Thoracic aorta (tissue), 2 donors: Measurements from ENCODE around the gene PDE4B. TPM values are rescaled to one million over a fixed set of nuclear protein-coding genes. Genes with fewer than 3 reads are reported as not detected.

Source experiments
- ATAC-seq: fragments of 150-250 bp; one replicate; pipeline ENCODE4 v1.8.0; 2017; ENCODE audit warnings: low read depth; ENCODE audit not compliant: insufficient number of reproducible peaks, low FRiP score
- DNase-seq: peaks from one replicate; pipeline ENCODE4 v3.0.0-alpha.2; 2020; ENCODE audit warnings: low spot score
- H3K27ac ChIP-seq, 2 donors: fragments of 200-600 bp; sonication (generic); 1 replicate in 1 of 2; 2 replicates in 1 of 2; pipeline ENCODE4 v1.5.1; 2016; ENCODE audit warnings: mild to moderate bottlenecking in 2 of 2, moderate library complexity in 2 of 2
- H3K27me3 ChIP-seq: fragments of 200-600 bp; sonication (generic); replicated peaks from 2 replicates; pipeline ENCODE4 v1.6.0; 2016; ENCODE audit warnings: mild to moderate bottlenecking; ENCODE audit not compliant: insufficient read depth
- H3K36me3 ChIP-seq: fragments of 200-600 bp; sonication (generic); one replicate; pipeline ENCODE4 v1.5.1; 2016
- H3K4me1 ChIP-seq, 2 donors: fragments of 200-600 bp; sonication (generic); 1 replicate in 1 of 2; 2 replicates in 1 of 2; pipeline versions ENCODE4 v1.5.1 to v1.6.0; 2016; ENCODE audit warnings: low read depth in 2 of 2, mild to moderate bottlenecking in 1 of 2; ENCODE audit not compliant: control insufficient read depth in 1 of 2
- H3K4me3 ChIP-seq: fragments of 200-600 bp; sonication (generic); 2 replicates; pipeline ENCODE4 v1.5.1; 2016; ENCODE audit warnings: mild to moderate bottlenecking
- H3K9me3 ChIP-seq: fragments of 200-600 bp; sonication (generic); 2 replicates; pipeline ENCODE4 v1.5.1; 2016
- total RNA-seq, 2 donors: library from RNA; depleted of rRNA; stranded (reverse); fragments of >200 nt; gene quantifications; one replicate each; pipeline versions ENCODE4 v1.1.0 to v1.2.3, GENCODE V29; 2016
- TF ChIP-seq, protein P1 (sequence below): fragments of 200-600 bp; sonication (generic); IDR thresholded peaks from one replicate; pipeline ENCODE4 v1.5.1; 2019; ENCODE audit warnings: antibody characterized with exemption

Gene PDE4B
- total RNA-seq, 2 donors from 2014 or later = 29.0 to 42.4 TPM

DNA sequence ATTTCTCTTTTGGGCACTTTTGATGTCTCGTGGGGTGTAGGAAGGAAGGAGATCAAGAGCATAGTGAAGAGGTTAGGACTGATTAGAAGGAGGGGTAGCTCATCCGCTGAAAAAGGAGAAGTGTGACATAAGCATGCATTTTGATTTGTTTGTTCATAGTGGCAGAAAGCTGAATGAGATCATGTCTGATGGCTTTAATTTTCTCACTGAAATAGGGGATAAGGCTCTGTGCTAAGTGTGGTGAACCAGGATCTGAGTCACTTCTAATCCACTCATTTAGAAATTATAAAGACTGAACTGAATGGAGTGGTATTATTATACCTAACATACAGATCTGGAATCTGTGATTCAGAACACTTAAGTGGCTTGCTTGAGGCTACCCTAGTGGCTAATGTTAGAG is 344.5 kb downstream of the PDE4B start:
- no peak overlapping the region for H3K27ac ChIP-seq
- H3K36me3 ChIP-seq = no peaks in the 10 kb centered on the region
- H3K9me3 ChIP-seq = no peaks in the 10 kb centered on the region
- no peaks in the 10 kb centered on the region for H3K27me3 ChIP-seq
- DNase-seq (no peak), ATAC-seq (no peak)
- no peak overlapping the region for H3K4me3 ChIP-seq
- TF ChIP-seq, protein P1, sequence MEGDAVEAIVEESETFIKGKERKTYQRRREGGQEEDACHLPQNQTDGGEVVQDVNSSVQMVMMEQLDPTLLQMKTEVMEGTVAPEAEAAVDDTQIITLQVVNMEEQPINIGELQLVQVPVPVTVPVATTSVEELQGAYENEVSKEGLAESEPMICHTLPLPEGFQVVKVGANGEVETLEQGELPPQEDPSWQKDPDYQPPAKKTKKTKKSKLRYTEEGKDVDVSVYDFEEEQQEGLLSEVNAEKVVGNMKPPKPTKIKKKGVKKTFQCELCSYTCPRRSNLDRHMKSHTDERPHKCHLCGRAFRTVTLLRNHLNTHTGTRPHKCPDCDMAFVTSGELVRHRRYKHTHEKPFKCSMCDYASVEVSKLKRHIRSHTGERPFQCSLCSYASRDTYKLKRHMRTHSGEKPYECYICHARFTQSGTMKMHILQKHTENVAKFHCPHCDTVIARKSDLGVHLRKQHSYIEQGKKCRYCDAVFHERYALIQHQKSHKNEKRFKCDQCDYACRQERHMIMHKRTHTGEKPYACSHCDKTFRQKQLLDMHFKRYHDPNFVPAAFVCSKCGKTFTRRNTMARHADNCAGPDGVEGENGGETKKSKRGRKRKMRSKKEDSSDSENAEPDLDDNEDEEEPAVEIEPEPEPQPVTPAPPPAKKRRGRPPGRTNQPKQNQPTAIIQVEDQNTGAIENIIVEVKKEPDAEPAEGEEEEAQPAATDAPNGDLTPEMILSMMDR = no peak
- no peaks in the 10 kb centered on the region for H3K4me1 ChIP-seq

DNA sequence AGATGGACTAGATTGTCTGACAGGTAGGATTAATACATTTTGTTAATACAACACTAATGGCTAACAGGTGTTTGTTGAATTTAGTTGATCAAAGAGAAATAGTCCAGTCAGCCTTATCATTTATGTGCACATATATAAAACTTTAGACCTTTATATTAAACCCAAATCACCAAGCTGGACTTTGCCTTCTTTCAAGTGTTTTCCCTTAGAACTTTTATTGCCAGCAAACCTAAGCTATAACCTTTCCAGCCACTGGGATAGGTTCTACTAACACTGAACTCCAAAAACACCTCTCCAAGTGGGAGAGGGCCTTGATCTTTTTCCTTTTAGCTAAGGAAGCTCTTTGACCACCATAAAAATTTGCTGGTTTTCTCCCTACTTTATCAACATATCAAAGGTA is 345.9 kb downstream of the PDE4B start:
- ATAC-seq = no peak
- DNase-seq = no peak
- no peaks in the 10 kb centered on the region for H3K36me3 ChIP-seq
- H3K27me3 ChIP-seq = no peaks in the 10 kb centered on the region
- H3K4me3 ChIP-seq = no peak overlapping the region
- no peak overlapping the region for H3K27ac ChIP-seq
- H3K4me1 ChIP-seq = no peaks in the 10 kb centered on the region
- TF ChIP-seq, protein P1 = no peak
- no peaks in the 10 kb centered on the region for H3K9me3 ChIP-seq

GRCh38 chr1:66140072-66140471 is 347.4 kb downstream of the PDE4B start:
- no peak for DNase-seq
- Histone ChIP-seq H3K9me3 (no peaks in the 10 kb centered on the region), H3K4me3 (no peak overlapping the region), H3K27me3 (no peaks in the 10 kb centered on the region), H3K36me3 (no peaks in the 10 kb centered on the region), H3K27ac (no peak overlapping the region), H3K4me1 (no peaks in the 10 kb centered on the region)
- no peak for ATAC-seq
- TF ChIP-seq, protein P1 = no peak

DNA sequence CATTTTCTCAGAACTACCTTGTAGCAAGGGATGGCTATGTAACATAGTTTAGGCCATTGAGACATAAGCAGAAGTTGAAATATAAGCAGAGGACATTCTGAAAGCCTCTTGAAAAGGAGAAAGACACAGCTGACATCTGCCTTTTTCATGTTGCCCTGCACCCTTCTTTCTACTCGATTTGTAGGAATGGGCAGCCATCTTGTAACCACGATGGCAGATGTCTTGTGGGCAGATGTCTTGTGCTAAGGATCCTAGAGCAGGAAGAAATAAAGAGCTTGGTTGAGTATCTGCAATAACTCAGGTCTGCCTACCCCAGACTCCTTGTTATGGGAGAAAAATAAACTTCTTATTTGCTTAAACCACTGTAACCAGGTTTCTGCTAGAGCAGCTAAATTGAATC is 351.0 kb downstream of the PDE4B start:
- Histone ChIP-seq H3K9me3 (no peaks in the 10 kb centered on the region), H3K27me3 (no peaks in the 10 kb centered on the region), H3K4me3 (no peak overlapping the region), H3K27ac (no peak overlapping the region), H3K4me1 (no peaks in the 10 kb centered on the region), H3K36me3 (no peaks in the 10 kb centered on the region)
- TF ChIP-seq, protein P1 = no peak
- DNase-seq (no peak), ATAC-seq (no peak)

DNA sequence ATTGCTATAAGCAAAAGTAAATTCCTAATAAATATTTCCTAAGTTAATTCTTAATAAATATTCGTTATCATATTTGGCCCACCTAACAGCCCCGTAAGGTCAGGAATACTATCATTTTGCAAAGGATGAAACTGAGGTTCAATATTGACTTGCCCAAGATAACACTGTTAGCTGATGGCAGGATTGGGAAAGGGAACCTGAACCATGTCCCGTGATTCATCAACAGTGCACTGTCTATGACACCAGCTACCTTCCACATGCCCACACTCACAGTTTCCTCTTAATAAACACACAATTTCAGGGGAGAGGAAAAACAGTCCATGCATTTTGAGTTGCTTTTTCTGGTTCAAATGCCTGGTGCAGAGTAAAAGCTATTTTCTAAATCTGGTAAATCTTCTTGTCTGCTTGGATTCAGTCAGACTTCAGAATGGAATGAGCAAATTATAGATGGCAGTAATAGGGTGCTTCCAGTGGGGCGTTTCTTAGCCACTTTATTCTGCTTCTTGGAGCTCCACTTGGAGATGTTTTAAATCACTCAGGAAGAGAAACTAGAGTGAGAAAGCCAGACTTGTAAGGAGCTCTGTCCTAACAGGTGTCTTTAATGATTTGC is 354.6 kb downstream of the PDE4B start:
- TF ChIP-seq, protein P1 = no peak
- H3K4me1 ChIP-seq = no peaks in the 10 kb centered on the region
- DNase-seq = no peak
- ATAC-seq = no peak
- H3K27ac ChIP-seq = no peak overlapping the region
- H3K9me3 ChIP-seq = no peaks in the 10 kb centered on the region
- H3K27me3 ChIP-seq = no peaks in the 10 kb centered on the region
- H3K36me3 ChIP-seq = no peaks in the 10 kb centered on the region
- H3K4me3 ChIP-seq = no peak overlapping the region
